GM23338 (cell line): Measurements from ENCODE around the gene MYO5B.

Experiments used
- EZH2 ChIP-seq: fragments of 200-600 bp; sonication (generic); IDR thresholded peaks from one replicate; pipeline ENCODE4 v1.8.0; 2017; ENCODE audit warnings: antibody characterized with exemption, mild to moderate bottlenecking, low read depth; ENCODE audit not compliant: unreplicated experiment
- TF ChIP-seq, protein P1 (sequence below), 2 experiments: fragments of 200-600 bp in 1 of 2; sonication (generic) in 1 of 2; conservative IDR thresholded peaks; 2 replicates each; pipeline versions ENCODE4 v1.5.1 to v1.6.1; 2016 to 2017; ENCODE audit warnings: antibody characterized with exemption in 2 of 2, low read depth in 2 of 2, mild to moderate bottlenecking in 2 of 2, moderate library complexity in 1 of 2

DNA sequence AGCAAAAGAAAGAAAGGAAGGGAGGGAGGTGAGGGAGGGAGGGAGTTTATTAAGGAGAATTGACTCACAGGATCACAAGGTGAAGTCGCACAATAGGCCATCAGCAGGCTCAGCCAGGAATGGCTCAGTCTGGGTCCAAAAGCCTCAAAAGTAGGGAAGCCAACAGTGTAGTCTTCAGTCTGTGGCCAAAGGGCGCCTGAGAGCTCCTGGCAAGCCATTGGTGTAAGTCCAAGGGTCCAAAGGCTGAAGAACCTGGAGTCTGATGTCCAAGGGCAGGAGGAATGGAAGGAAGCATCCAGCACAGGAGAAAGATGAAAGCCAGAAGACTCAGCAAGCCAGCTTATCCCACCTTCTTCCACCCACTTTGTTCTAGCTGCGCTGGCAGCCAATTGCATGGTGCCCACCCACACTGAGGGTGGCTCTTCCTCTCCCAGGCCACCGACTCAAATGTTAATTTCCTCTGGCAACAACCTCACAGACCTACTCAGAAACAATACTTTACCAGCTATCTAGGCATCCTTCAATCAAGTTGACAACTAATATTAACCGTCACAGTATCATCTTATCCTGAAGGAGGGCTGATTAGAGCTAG, 375.8 kb downstream of the MYO5B start:
- TF ChIP-seq, protein P1, sequence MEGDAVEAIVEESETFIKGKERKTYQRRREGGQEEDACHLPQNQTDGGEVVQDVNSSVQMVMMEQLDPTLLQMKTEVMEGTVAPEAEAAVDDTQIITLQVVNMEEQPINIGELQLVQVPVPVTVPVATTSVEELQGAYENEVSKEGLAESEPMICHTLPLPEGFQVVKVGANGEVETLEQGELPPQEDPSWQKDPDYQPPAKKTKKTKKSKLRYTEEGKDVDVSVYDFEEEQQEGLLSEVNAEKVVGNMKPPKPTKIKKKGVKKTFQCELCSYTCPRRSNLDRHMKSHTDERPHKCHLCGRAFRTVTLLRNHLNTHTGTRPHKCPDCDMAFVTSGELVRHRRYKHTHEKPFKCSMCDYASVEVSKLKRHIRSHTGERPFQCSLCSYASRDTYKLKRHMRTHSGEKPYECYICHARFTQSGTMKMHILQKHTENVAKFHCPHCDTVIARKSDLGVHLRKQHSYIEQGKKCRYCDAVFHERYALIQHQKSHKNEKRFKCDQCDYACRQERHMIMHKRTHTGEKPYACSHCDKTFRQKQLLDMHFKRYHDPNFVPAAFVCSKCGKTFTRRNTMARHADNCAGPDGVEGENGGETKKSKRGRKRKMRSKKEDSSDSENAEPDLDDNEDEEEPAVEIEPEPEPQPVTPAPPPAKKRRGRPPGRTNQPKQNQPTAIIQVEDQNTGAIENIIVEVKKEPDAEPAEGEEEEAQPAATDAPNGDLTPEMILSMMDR (conservative IDR thresholded peaks at IDR 0.05; ENCODE audit: low read depth in 2 of 2) = no peak
- no peak for TF ChIP-seq EZH2
